Right lobe of liver (tissue), 6 donors: ENCODE results near the gene CAB39L. TPM values are rescaled to one million over a fixed set of nuclear protein-coding genes. Genes with fewer than 3 reads are reported as not detected.

ENCODE experiments used
- ATAC-seq, 4 donors: fragments of 200-7000 bp; cut with Tn5 transposase; one replicate each; pipeline ENCODE4 v1.9.1; 2020; ENCODE audit warnings: mild to moderate bottlenecking in 4 of 4, moderate library complexity in 4 of 4
- DNase-seq, 3 donors: peaks; one replicate each; pipeline ENCODE4 v3.0.0-alpha.2; 2020
- H3K27ac ChIP-seq, 3 donors: fragments of 200-600 bp; one replicate each; pipeline ENCODE4 v1.8.0; 2022
- H3K27me3 ChIP-seq, 2 donors: fragments of 200-600 bp; one replicate each; pipeline ENCODE4 v1.8.0; 2022
- H3K36me3 ChIP-seq, 4 donors: fragments of 200-600 bp; sonication (generic) in 1 of 4; one replicate each; pipeline versions ENCODE4 v1.5.1 to v1.8.0; 2017 to 2022; ENCODE audit warnings: control low read depth in 1 of 4
- H3K4me1 ChIP-seq, 4 donors: fragments of 200-600 bp; sonication (generic) in 1 of 4; one replicate each; pipeline versions ENCODE4 v1.5.1 to v1.8.0; 2017 to 2022; ENCODE audit warnings: control low read depth in 1 of 4
- H3K4me3 ChIP-seq, 3 donors: fragments of 200-600 bp; one replicate each; pipeline ENCODE4 v1.8.0; 2022
- H3K9me3 ChIP-seq, 4 donors: fragments of 200-600 bp; sonication (generic) in 1 of 4; one replicate each; pipeline versions ENCODE4 v1.5.1 to v1.8.0; 2017 to 2022; ENCODE audit warnings: control low read depth in 1 of 4
- POLR2A ChIP-seq: fragments of 450-650 bp; IDR thresholded peaks from one replicate; pipeline ENCODE4 v1.6.1; 2017; ENCODE audit warnings: antibody characterized with exemption, mild to moderate bottlenecking
- WGBS: methylation state at CpG from one replicate; pipeline ENCODE4 v1.1.6; 2018; ENCODE audit warnings: low coverage, low lambda C conversion rate; ENCODE audit not compliant: insufficient coverage; ENCODE audit errors: missing lambda C conversion rate; 5-methylcytosine and 5-hydroxymethylcytosine counted together
- intact Hi-C, 2 donors: fragments of 100-400 bp; cut with DNase I; formaldehyde crosslinking; loops; one replicate each; pipeline versions ENCODE4 v1.11.2 to v1.14.1; 2022
- total RNA-seq, 6 experiments: library from RNA; depleted of rRNA in 2 of 6; stranded (reverse); fragments of >200 nt in 2 of 6; fragmentation: NEBNext Ultra II Directional in 3 of 6; extraction: Animal tissue kit (Norgen Biotek cat#: 25700) in 3 of 6; gene quantifications; one replicate each; pipeline versions ENCODE4 v1.1.0 to v1.2.4, GENCODE V29; 2016 to 2023
- TF ChIP-seq, protein P1 (sequence below), 4 donors: fragments of 200-600 bp in 3 of 4; fragments of 450-650 bp in 1 of 4; IDR thresholded peaks; one replicate each; pipeline versions ENCODE4 v1.5.1 to v1.8.0; 2016 to 2022; ENCODE audit warnings: antibody characterized with exemption in 4 of 4, mild to moderate bottlenecking in 2 of 4
- donor health status: DM: no; HTN: yes; CAD: no.
- donor health status: DM: no; HTN: no; CAD: no.
- donor health status: DM: no; HTN: no; CAD: no.
- donor health status: DM: no; HTN: yes; CAD: no.
- donor health status: DM: no; HTN: yes; CAD: no.

CAB39L gene
- total RNA-seq, 6 experiments from 2014 or later = 1.9 to 4.1 (median 2.8) TPM

DNA sequence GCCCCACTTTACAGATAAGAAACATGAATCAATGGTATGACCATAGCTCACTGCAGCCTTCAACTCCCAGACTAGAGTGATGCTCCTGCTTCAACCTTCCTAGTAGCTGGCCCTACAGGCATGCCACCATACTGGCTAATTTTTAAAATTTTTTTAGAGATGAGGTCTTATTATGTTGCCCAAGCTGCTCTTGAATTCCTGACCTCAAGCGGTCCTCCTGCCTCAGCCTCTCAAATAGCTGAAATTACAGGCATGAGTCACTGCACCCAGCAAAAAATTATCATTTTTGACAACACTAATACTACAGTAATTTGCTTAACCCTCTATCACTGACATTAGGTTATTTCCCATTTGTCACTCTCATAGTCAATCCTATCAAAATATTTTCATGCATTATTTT lies 14.7 kb downstream of the CAB39L start:
- no peak for ATAC-seq
- Histone ChIP-seq H3K27ac (no peak overlapping the region), H3K27me3 (no peaks in the 10 kb centered on the region), H3K4me1 (no peaks in the 10 kb centered on the region), H3K4me3 (no peak overlapping the region), H3K36me3 (no peaks in the 10 kb centered on the region), H3K9me3 (no peaks in the 10 kb centered on the region)
- WGBS = 88% methylated on average over 1 of the region's 1 CpG
- intact Hi-C loops = no loop called here
- DNase-seq = no peak
- TF ChIP-seq, protein P1, sequence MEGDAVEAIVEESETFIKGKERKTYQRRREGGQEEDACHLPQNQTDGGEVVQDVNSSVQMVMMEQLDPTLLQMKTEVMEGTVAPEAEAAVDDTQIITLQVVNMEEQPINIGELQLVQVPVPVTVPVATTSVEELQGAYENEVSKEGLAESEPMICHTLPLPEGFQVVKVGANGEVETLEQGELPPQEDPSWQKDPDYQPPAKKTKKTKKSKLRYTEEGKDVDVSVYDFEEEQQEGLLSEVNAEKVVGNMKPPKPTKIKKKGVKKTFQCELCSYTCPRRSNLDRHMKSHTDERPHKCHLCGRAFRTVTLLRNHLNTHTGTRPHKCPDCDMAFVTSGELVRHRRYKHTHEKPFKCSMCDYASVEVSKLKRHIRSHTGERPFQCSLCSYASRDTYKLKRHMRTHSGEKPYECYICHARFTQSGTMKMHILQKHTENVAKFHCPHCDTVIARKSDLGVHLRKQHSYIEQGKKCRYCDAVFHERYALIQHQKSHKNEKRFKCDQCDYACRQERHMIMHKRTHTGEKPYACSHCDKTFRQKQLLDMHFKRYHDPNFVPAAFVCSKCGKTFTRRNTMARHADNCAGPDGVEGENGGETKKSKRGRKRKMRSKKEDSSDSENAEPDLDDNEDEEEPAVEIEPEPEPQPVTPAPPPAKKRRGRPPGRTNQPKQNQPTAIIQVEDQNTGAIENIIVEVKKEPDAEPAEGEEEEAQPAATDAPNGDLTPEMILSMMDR (IDR thresholded peaks at IDR 0.05) = no peak
- no peak for TF ChIP-seq POLR2A

GRCh38 chr13:49428041-49428763 lies 15.7 kb downstream of the CAB39L start:
- 93% methylated on average over 2 of the region's 2 CpGs for WGBS
- DNase-seq (no peak), ATAC-seq (peak in 1 of 4 donors; percentile 28)
- H3K9me3 ChIP-seq = no peaks in the 10 kb centered on the region
- no peak overlapping the region for H3K4me3 ChIP-seq
- no peak overlapping the region for H3K27ac ChIP-seq
- intact Hi-C loops = no loop called here
- no peaks in the 10 kb centered on the region for H3K36me3 ChIP-seq
- no peaks in the 10 kb centered on the region for H3K27me3 ChIP-seq
- H3K4me1 ChIP-seq = no peaks in the 10 kb centered on the region
- no peak for TF ChIP-seq POLR2A

DNA sequence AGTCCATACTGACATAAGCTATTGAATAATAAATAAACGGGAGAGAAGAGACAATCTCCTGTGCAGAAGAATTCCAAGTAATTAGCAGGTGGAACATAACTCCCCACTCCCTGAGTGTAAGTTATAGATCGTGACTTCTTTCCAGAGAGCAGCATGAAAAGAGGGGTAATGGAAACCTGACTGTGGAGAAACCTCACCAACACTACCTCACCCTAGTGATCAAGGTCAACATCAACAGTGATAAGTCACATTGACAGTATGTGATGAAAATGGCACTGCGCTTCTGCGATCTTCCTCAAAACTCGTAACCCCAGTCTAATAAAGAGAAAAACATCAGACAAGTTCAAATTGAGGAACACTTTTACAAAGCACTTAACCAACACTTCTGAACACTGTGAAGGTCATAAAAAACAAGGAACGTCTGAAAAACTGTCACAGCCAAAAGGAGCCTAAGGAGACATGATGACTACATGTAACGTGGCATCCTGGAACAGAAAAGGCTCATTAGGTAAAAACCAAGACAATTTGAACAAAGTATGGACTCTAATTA lies 19.8 kb downstream of the CAB39L start:
- intact Hi-C loops = no loop called here
- no peaks in the 10 kb centered on the region for H3K27me3 ChIP-seq
- TF ChIP-seq, protein P1 (IDR thresholded peaks at IDR 0.05) = no peak
- TF ChIP-seq POLR2A = no peak
- no peaks in the 10 kb centered on the region for H3K9me3 ChIP-seq
- H3K4me3 ChIP-seq = no peak overlapping the region
- no peak for DNase-seq
- peak in 1 of 4 donors; percentile 24 for ATAC-seq
- no peak overlapping the region for H3K27ac ChIP-seq
- WGBS = 77% methylated on average over 7 of the region's 7 CpGs
- H3K4me1 ChIP-seq = no peaks in the 10 kb centered on the region
- H3K36me3 ChIP-seq = no peaks in the 10 kb centered on the region

DNA sequence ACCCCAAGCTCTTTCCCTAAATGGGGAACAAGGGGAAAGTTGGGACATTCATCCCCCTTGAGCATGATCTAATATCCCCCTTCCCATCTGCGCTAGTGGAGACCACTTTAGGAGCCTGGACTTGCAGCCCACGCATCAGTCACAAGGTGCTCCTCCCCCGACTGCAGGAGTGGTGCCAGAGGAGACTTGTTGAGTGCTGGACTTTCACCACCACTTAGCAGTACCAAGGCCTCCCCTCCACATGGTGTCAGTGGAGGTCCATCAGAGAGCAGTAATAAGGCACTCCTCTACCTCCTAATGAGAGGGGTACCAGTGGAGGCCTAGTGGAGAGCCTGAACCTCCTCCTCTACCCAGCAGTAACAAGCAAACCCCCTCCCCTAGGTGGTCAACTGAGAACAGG lies 22.5 kb downstream of the CAB39L start:
- Histone ChIP-seq H3K27ac (no peak overlapping the region), H3K9me3 (no peaks in the 10 kb centered on the region), H3K27me3 (no peaks in the 10 kb centered on the region), H3K4me3 (no peak overlapping the region), H3K4me1 (no peaks in the 10 kb centered on the region), H3K36me3 (no peaks in the 10 kb centered on the region)
- peak; percentile 42 to 61 (median 59) for DNase-seq
- intact Hi-C loops = no loop called here
- peak; percentile 93 to 99 (median 95) for ATAC-seq
- WGBS = 24% methylated on average over 3 of the region's 3 CpGs
- TF ChIP-seq POLR2A = no peak
- TF ChIP-seq, protein P1 (IDR thresholded peaks at IDR 0.05) = peak; percentile 33 to 62 (median 46)

DNA sequence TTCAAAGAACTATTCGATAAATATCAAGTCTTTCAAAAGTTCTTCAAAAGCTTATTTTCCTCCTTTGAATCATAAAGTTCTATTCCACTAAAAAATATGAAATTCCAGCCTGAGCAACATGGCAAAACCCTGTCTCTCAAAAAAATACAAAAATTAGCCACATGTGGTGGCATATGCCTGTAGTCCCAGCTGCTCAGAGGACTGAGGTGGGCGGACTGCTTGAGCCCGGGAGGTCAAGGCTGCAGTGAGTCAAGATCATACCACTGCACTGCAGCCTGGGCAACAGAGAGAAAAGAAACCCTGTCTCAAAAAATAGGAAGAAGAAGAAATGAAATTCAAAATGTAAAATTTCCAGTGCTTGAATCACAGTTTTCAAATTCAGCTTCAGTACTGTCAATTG lies 24.6 kb downstream of the CAB39L start:
- ATAC-seq (no peak), DNase-seq (no peak)
- TF ChIP-seq, protein P1 (IDR thresholded peaks at IDR 0.05) = no peak
- TF ChIP-seq POLR2A = no peak
- Histone ChIP-seq H3K27ac (no peak overlapping the region), H3K27me3 (no peaks in the 10 kb centered on the region), H3K4me3 (no peak overlapping the region), H3K36me3 (no peaks in the 10 kb centered on the region), H3K9me3 (no peaks in the 10 kb centered on the region), H3K4me1 (no peaks in the 10 kb centered on the region)
- intact Hi-C loops = no loop called here
- WGBS = 71% methylated on average over 3 of the region's 3 CpGs
